K562 (cell line): ENCODE data around the gene SDCCAG8. TPM values are rescaled to one million over a fixed set of nuclear protein-coding genes. Genes with fewer than 3 reads are reported as not detected.

ENCODE experiments used
- ATF1 ChIP-seq, 2 experiments: fragments of 450-650 bp in 1 of 2; IDR thresholded peaks; 2 replicates each; pipeline ENCODE4 v1.6.1; 2016; ENCODE audit warnings: missing compliant biosample characterization in 1 of 2, missing genetic modification characterization in 1 of 2
- CBFA2T2 ChIP-seq: fragments of 450-650 bp; conservative IDR thresholded peaks from 2 replicates; pipeline ENCODE4 v1.6.1; 2017; ENCODE audit warnings: mild to moderate bottlenecking
- CBX3 ChIP-seq, 2 experiments: IDR thresholded peaks; 1 replicate in 1 of 2; 2 replicates in 1 of 2; pipeline ENCODE4 v1.6.1; 2012; ENCODE audit warnings: inconsistent platforms in 2 of 2, low read length in 2 of 2, borderline replicate concordance in 1 of 2, control low read depth in 1 of 2
- CCNT2 ChIP-seq: IDR thresholded peaks from 2 replicates; pipeline ENCODE4 v1.6.1; 2011; ENCODE audit warnings: borderline replicate concordance, low read depth, mild to moderate bottlenecking, moderate library complexity, mixed read lengths, low read length; ENCODE audit not compliant: insufficient read length; ENCODE audit errors: extremely low read depth
- CEBPG ChIP-seq, 3 experiments: fragments of 200-800 bp in 1 of 3; sonication (Bioruptor generic) in 1 of 3; sonication (generic) in 1 of 3; formaldehyde crosslinking in 1 of 3; IDR thresholded peaks in 2 of 3; conservative IDR thresholded peaks in 1 of 3; 2 replicates each; pipeline versions ENCODE4 v1.6.1 to v1.8.0; 2016 to 2022; ENCODE audit warnings: missing compliant biosample characterization in 2 of 3, missing genetic modification characterization in 2 of 3, mild to moderate bottlenecking in 1 of 3, missing genetic modification reagents in 1 of 3
- HNRNPUL1 ChIP-seq: fragments of 200-400 bp; formaldehyde crosslinking; IDR thresholded peaks from 2 replicates; pipeline ENCODE4 v1.6.1; 2017; ENCODE audit warnings: low read length
- MEIS2 ChIP-seq: fragments of 450-650 bp; IDR thresholded peaks from 2 replicates; pipeline ENCODE4 v1.6.1; 2014; ENCODE audit warnings: mild to moderate bottlenecking; ENCODE audit not compliant: partially characterized antibody
- NFIX ChIP-seq: fragments of 250-450 bp; sonication (Bioruptor Pico); IDR thresholded peaks from 2 replicates; pipeline ENCODE4 v1.4.0; 2020; ENCODE audit warnings: low read depth, mild to moderate bottlenecking, moderate library complexity
- NFYB ChIP-seq: IDR thresholded peaks from 2 replicates; pipeline ENCODE4 v1.6.1; 2011; ENCODE audit warnings: mild to moderate bottlenecking, moderate library complexity; ENCODE audit not compliant: insufficient read length; ENCODE audit errors: extremely low read depth
- POLR3G ChIP-seq: IDR thresholded peaks from 2 replicates; pipeline ENCODE4 v1.6.1; 2011; ENCODE audit not compliant: insufficient read length, insufficient replicate concordance; ENCODE audit errors: extremely low read depth
- RFX7 ChIP-seq: fragments of 250-450 bp; sonication (Bioruptor Pico); IDR thresholded peaks from 2 replicates; pipeline ENCODE4 v1.5.1; 2021; ENCODE audit warnings: mild to moderate bottlenecking
- TBL1XR1 ChIP-seq, 2 experiments: IDR thresholded peaks; 2 replicates each; pipeline ENCODE4 v1.6.1; 2012; ENCODE audit warnings: improper control_type of control experiment in 2 of 2, low read length in 2 of 2, mild to moderate bottlenecking in 1 of 2
- ZKSCAN8 ChIP-seq: fragments of 200-800 bp; sonication (Bioruptor generic); IDR thresholded peaks from 2 replicates; pipeline ENCODE4 v1.6.1; 2016; ENCODE audit warnings: missing genetic modification characterization, missing compliant biosample characterization
- ZNF518B ChIP-seq: fragments of 250-450 bp; sonication (Bioruptor Pico); IDR thresholded peaks from 2 replicates; pipeline ENCODE4 v1.5.0; 2021; ENCODE audit warnings: mild to moderate bottlenecking, moderate library complexity
- ZNF583 ChIP-seq: fragments of 250-450 bp; sonication (Bioruptor Pico); IDR thresholded peaks from 2 replicates; pipeline ENCODE4 v1.4.0; 2020
- ZNF699 ChIP-seq: fragments of 250-450 bp; sonication (Bioruptor Pico); IDR thresholded peaks from 2 replicates; pipeline ENCODE4 v1.8.0; 2021; ENCODE audit warnings: mild to moderate bottlenecking, moderate library complexity; ENCODE audit not compliant: insufficient replicate concordance
- ZNF778 ChIP-seq: fragments of 450-650 bp; formaldehyde crosslinking; IDR thresholded peaks from 2 replicates; pipeline ENCODE4 v1.4.0; 2020; ENCODE audit warnings: mild to moderate bottlenecking, moderate library complexity
- ZSCAN32 ChIP-seq: fragments of 450-650 bp; formaldehyde crosslinking; IDR thresholded peaks from 2 replicates; pipeline ENCODE4 v1.4.0; 2020; ENCODE audit warnings: mild to moderate bottlenecking, moderate library complexity
- polyA plus RNA-seq, 8 experiments: library from polyadenylated mRNA; depleted of rRNA in 4 of 8; stranded (reverse) in 5 of 8; unstranded in 3 of 8; fragments of >200 nt; fragmentation: Nextera tagmentation in 2 of 8; fragmentation: Illumina TruSeq in 1 of 8; extraction: Ambion mirVana in 2 of 8; extraction: Trizol in 1 of 8; gene quantifications; 2 replicates each; pipeline versions ENCODE4 v1.2.1 to v1.2.3, GENCODE V29; 2011 to 2014; ENCODE audit warnings: inconsistent platforms in 1 of 8, missing spikeins in 1 of 8
- total RNA-seq, 7 experiments: library from RNA; depleted of rRNA in 6 of 7; stranded (reverse); fragments of >200 nt in 6 of 7; fragmentation: Illumina TruSeq in 2 of 7; extraction: Trizol in 2 of 7; gene quantifications; 2 replicates each; pipeline versions ENCODE4 v1.2.1 to v1.2.3, GENCODE V29; 2011 to 2021; ENCODE audit warnings: low replicate concordance in 1 of 7
- TF ChIP-seq, protein P1 (sequence below): IDR thresholded peaks from 2 replicates; pipeline ENCODE4 v1.6.1; 2014; ENCODE audit warnings: antibody characterized with exemption
- TF ChIP-seq, protein P2 (sequence below): fragments of 250-450 bp; sonication (Bioruptor Pico); IDR thresholded peaks from 2 replicates; pipeline ENCODE4 v1.8.0; 2021; ENCODE audit warnings: mild to moderate bottlenecking, moderate library complexity

The SDCCAG8 gene
- total and polyA plus RNA-seq, 9 of the 15 experiments (the other 6 are each of a cell fraction or from before 2014, with no cell fraction given): 17.9 to 36.7 (median 25.4) TPM

GRCh38 chr1:243213045-243213787 lies 42.6 kb upstream of the SDCCAG8 start (continued):
- TF ChIP-seq ZNF699 (CRISPR knock-in tag): no peak
- no peak for TF ChIP-seq CCNT2
- TF ChIP-seq CEBPG (CRISPR knock-in tag; IDR thresholded peaks at IDR 0.05): peak; percentile 92
- peak; percentile 99 for TF ChIP-seq CEBPG (tag; conservative IDR thresholded peaks at IDR 0.05 in 1 of 2, IDR thresholded peaks at IDR 0.05 in 1 of 2)
- TF ChIP-seq HNRNPUL1: no peak
- no peak for TF ChIP-seq NFIX
- no peak for TF ChIP-seq POLR3G
- TF ChIP-seq TBL1XR1 (IDR thresholded peaks at IDR 0.05; ENCODE audit: low read length in 2 of 2): 0 out of 4 replicates have a peak, but pooled peaks of 1 of the 2 experiments have one; percentile 27
- TF ChIP-seq ZNF583: no peak
- no peak for TF ChIP-seq CBX3 (IDR thresholded peaks at IDR 0.05; ENCODE audit: borderline replicate concordance in 1 of 2, low read length in 2 of 2)
- TF ChIP-seq ZKSCAN8 (CRISPR knock-in tag): no peak
- peak; percentile 85 for TF ChIP-seq MEIS2
- TF ChIP-seq, protein P1, sequence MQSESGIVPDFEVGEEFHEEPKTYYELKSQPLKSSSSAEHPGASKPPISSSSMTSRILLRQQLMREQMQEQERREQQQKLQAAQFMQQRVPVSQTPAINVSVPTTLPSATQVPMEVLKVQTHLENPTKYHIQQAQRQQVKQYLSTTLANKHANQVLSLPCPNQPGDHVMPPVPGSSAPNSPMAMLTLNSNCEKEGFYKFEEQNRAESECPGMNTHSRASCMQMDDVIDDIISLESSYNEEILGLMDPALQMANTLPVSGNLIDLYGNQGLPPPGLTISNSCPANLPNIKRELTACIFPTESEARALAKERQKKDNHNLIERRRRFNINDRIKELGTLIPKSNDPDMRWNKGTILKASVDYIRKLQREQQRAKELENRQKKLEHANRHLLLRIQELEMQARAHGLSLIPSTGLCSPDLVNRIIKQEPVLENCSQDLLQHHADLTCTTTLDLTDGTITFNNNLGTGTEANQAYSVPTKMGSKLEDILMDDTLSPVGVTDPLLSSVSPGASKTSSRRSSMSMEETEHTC: no peak
- TF ChIP-seq ZSCAN32: peak; percentile 86
- TF ChIP-seq ATF1 (CRISPR knock-in tag; IDR thresholded peaks at IDR 0.05): no peak
- TF ChIP-seq ATF1 (tag; IDR thresholded peaks at IDR 0.05): no peak
- TF ChIP-seq NFYB: no peak
- no peak for TF ChIP-seq ZNF518B (CRISPR knock-in tag)
- TF ChIP-seq RFX7: no peak
- TF ChIP-seq CBFA2T2: no peak
- TF ChIP-seq ZNF778: no peak
- TF ChIP-seq, protein P2, sequence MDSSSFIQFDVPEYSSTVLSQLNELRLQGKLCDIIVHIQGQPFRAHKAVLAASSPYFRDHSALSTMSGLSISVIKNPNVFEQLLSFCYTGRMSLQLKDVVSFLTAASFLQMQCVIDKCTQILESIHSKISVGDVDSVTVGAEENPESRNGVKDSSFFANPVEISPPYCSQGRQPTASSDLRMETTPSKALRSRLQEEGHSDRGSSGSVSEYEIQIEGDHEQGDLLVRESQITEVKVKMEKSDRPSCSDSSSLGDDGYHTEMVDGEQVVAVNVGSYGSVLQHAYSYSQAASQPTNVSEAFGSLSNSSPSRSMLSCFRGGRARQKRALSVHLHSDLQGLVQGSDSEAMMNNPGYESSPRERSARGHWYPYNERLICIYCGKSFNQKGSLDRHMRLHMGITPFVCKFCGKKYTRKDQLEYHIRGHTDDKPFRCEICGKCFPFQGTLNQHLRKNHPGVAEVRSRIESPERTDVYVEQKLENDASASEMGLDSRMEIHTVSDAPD (CRISPR knock-in tag): no peak
